ENCODE data around the gene RHEBL1.

RHEBL1 gene

GRCh38 chr12:49030119-49030518, 39.7 kb downstream of the RHEBL1 start:
- Histone ChIP-seq H3K27ac (ENCODE audit: poor library complexity, severe bottlenecking) (no peak overlapping the region), H3K9me3 (ENCODE audit: severe bottlenecking) (no peaks in the 10 kb centered on the region), H3K4me1 (ENCODE audit: insufficient read depth, poor library complexity, severe bottlenecking) (no peaks in the 10 kb centered on the region), H3K4me3 (ENCODE audit: severe bottlenecking) (no peak overlapping the region), H3K36me3 (ENCODE audit: low read depth) (peaks cover 75% of the 10 kb centered on the region), H3K27me3 (ENCODE audit: insufficient read depth, poor library complexity, severe bottlenecking) (no peaks in the 10 kb centered on the region)
- ATAC-seq (ENCODE audit: low read depth) = no peak
- no peak for TF ChIP-seq CTCF (IDR thresholded peaks at IDR 0.05; ENCODE audit: poor library complexity, severe bottlenecking)
- DNase-seq (ENCODE audit: low spot score) = no peak

- Histone ChIP-seq H3K4me1 (ENCODE audit: insufficient read depth, poor library complexity, severe bottlenecking) (no peaks in the 10 kb centered on the region), H3K9me3 (ENCODE audit: severe bottlenecking) (no peaks in the 10 kb centered on the region), H3K4me3 (ENCODE audit: severe bottlenecking) (no peak overlapping the region), H3K36me3 (ENCODE audit: low read depth) (peaks cover 78% of the 10 kb centered on the region), H3K27me3 (ENCODE audit: insufficient read depth, poor library complexity, severe bottlenecking) (no peaks in the 10 kb centered on the region), H3K27ac (ENCODE audit: poor library complexity, severe bottlenecking) (no peak overlapping the region)
- TF ChIP-seq CTCF (IDR thresholded peaks at IDR 0.05; ENCODE audit: poor library complexity, severe bottlenecking) = no peak
- DNase-seq (ENCODE audit: low spot score) (no peak), ATAC-seq (ENCODE audit: low read depth) (no peak)
These were observed 41.0 kb downstream of the RHEBL1 start for GRCh38 chr12:49028666-49029275.

GRCh38 chr12:49027846-49028555, 41.8 kb downstream of the RHEBL1 start:
- DNase-seq (ENCODE audit: low spot score) = no peak
- Histone ChIP-seq H3K9me3 (ENCODE audit: severe bottlenecking) (no peaks in the 10 kb centered on the region), H3K27me3 (ENCODE audit: insufficient read depth, poor library complexity, severe bottlenecking) (no peaks in the 10 kb centered on the region), H3K4me1 (ENCODE audit: insufficient read depth, poor library complexity, severe bottlenecking) (no peaks in the 10 kb centered on the region), H3K27ac (ENCODE audit: poor library complexity, severe bottlenecking) (no peak overlapping the region), H3K4me3 (ENCODE audit: severe bottlenecking) (no peak overlapping the region), H3K36me3 (ENCODE audit: low read depth) (peaks cover 81% of the 10 kb centered on the region)
- no peak for TF ChIP-seq CTCF (IDR thresholded peaks at IDR 0.05; ENCODE audit: poor library complexity, severe bottlenecking)
- ATAC-seq (ENCODE audit: low read depth) = no peak

DNA sequence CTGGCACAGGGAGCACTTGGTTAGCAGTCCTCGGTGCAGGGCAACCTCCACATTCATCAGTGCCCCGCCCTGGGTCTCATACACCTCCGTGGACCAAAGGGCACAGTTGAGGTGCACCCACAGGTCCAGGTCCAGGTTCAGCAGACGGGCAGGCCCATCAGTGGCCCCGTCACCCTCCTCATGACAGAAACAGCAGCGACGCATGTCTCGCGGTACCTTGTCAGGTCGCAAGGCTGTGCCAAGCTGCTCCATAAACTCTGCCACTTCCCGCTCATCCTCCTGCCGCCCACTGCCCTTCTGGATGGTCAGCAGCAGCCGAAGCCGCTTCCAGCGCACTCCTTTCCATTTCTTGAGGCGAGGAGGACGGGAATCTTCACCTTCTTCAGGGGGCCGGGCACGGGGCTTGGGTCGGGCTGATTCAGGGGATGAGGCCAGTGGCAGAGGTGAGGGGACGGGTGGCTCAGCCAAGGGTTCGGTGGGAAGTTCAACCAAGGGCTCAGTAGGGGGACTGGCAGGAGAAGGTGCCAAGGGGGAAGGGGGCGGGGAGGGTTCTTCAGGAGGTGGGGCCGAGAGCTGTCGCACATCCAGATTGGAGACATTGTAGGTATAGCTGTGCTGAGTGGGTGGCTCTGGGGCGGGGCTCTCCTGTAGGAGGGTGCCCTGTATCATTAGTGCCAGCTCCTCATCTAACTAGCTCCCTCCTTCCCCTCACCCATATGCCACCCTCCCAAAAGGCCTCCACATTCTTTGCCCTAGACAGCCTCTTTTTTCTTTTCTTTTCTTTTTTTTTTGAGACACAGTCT, 42.9 kb downstream of the RHEBL1 start:
- Histone ChIP-seq H3K4me1 (ENCODE audit: insufficient read depth, poor library complexity, severe bottlenecking) (no peaks in the 10 kb centered on the region), H3K27me3 (ENCODE audit: insufficient read depth, poor library complexity, severe bottlenecking) (no peaks in the 10 kb centered on the region), H3K4me3 (ENCODE audit: severe bottlenecking) (no peak overlapping the region), H3K36me3 (ENCODE audit: low read depth) (peaks cover 81% of the 10 kb centered on the region), H3K9me3 (ENCODE audit: severe bottlenecking) (no peaks in the 10 kb centered on the region), H3K27ac (ENCODE audit: poor library complexity, severe bottlenecking) (no peak overlapping the region)
- no peak for ATAC-seq (ENCODE audit: low read depth)
- DNase-seq (ENCODE audit: low spot score) = no peak
- TF ChIP-seq CTCF (IDR thresholded peaks at IDR 0.05; ENCODE audit: poor library complexity, severe bottlenecking) = no peak
